Psoas muscle (tissue), 8 donors: Measurements from ENCODE around the gene PRKD3. TPM values are rescaled to one million over a fixed set of nuclear protein-coding genes. Genes with fewer than 3 reads are reported as not detected.

Source experiments
- ATAC-seq, 4 donors: fragments of 200-7000 bp; cut with Tn5 transposase; one replicate each; pipeline ENCODE4 v1.9.1; 2020; ENCODE audit warnings: moderate library complexity in 3 of 4, mild to moderate bottlenecking in 2 of 4
- DNase-seq, 2 donors: peaks; one replicate each; pipeline ENCODE4 v3.0.0-alpha.2; 2020
- H3K27ac ChIP-seq: fragments of 200-600 bp; one replicate; pipeline ENCODE4 v1.8.0; 2022
- H3K27me3 ChIP-seq, 3 donors: fragments of 200-600 bp in 1 of 3; one replicate each; pipeline versions ENCODE4 v1.6.1 to v1.8.0; 2013 to 2022; ENCODE audit warnings: low read length in 2 of 3, mild to moderate bottlenecking in 2 of 3, moderate library complexity in 1 of 3; ENCODE audit not compliant: insufficient read depth in 3 of 3
- H3K36me3 ChIP-seq, 2 donors: fragments of 200-600 bp in 1 of 2; one replicate each; pipeline versions ENCODE4 v1.6.1 to v1.8.0; 2013 to 2022; ENCODE audit warnings: low read depth in 1 of 2, mild to moderate bottlenecking in 1 of 2, moderate library complexity in 1 of 2; ENCODE audit not compliant: insufficient read depth in 1 of 2
- H3K4me1 ChIP-seq: fragments of 200-600 bp; one replicate; pipeline ENCODE4 v1.8.0; 2022
- H3K4me3 ChIP-seq: fragments of 200-600 bp; one replicate; pipeline ENCODE4 v1.8.0; 2022; ENCODE audit warnings: mild to moderate bottlenecking
- H3K9me3 ChIP-seq: fragments of 200-600 bp; one replicate; pipeline ENCODE4 v1.8.0; 2022
- CTCF ChIP-seq: fragments of 200-600 bp; IDR thresholded peaks from one replicate; pipeline ENCODE4 v1.8.0; 2022; ENCODE audit warnings: antibody characterized with exemption
- WGBS, 3 donors: extraction: QIAGEN DNeasy Blood & Tissue Kit; methylation state at CpG; one replicate each; pipeline versions ENCODE4 v1.1.6 to v1.1.7; 2013; 5-methylcytosine and 5-hydroxymethylcytosine counted together
- intact Hi-C, 2 donors: fragments of 100-400 bp; cut with DNase I; formaldehyde crosslinking; loops; one replicate each; pipeline versions ENCODE4 v1.11.0 to v1.14.2; 2022
- polyA plus RNA-seq, 3 donors: library from polyadenylated mRNA; stranded (reverse); fragments of 200-250 nt; gene quantifications; one replicate each; pipeline ENCODE4 v1.2.3, GENCODE V29; 2013
- total RNA-seq, 4 donors: library from RNA; stranded (reverse); fragmentation: NEBNext Ultra II Directional in 2 of 4; extraction: Animal tissue kit (Norgen Biotek cat#: 25700) in 2 of 4; gene quantifications; one replicate each; pipeline versions ENCODE4 v1.2.1 to v1.2.4, GENCODE V29; 2021 to 2023
- donor health status: healthy with polysubstance abuse.
- donor health status: DM: no; HTN: no; CAD: no; lungs with moderate emphysema.
- donor health status: Bipolar disorder and iron deficiency.
- donor health status: healthy.
- donor health status: DM: yes; HTN: yes; CAD: no.
- donor health status: DM: no; HTN: no; CAD: no.
- donor health status: DM: no; HTN: no; CAD: no.
- donor health status: DM: yes; HTN: yes; CAD: no.

The PRKD3 gene
- total and polyA plus RNA-seq, 7 donors, result 5.5 to 21.4 (median 17.1) TPM

GRCh38 chr2:37344453-37345361, 20.1 kb upstream of the PRKD3 start, which contains the start of gene QPCT:
QPCT (plus strand) TSS chr2:37344630; CDS start chr2:37344732, 102 bp downstream.
- TF ChIP-seq CTCF, result no peak
- intact Hi-C loops, result no loop called here
- 4 to 5% (median 5%) methylated on average over 51 to 73 of the region's 73 CpGs for WGBS, 3 donors
- Histone ChIP-seq H3K27ac (peak within 1 kb of the TSS; percentile 43), H3K4me1 (peaks cover 11% of the 10 kb centered on the region), H3K9me3 (no peaks in the 10 kb centered on the region), H3K4me3 (peak within 1 kb of the TSS; percentile 74), H3K27me3 (peaks cover 0 to 3% (median 0%) of the 10 kb centered on the region in 3 donors), H3K36me3 (no peaks in the 10 kb centered on the region)
- peak; percentile 68 to 81 (median 68) for ATAC-seq
- DNase-seq, result peak; percentile 56 to 64

GRCh38 chr2:37343537-37344434, 19.2 kb upstream of the PRKD3 start:
- no peaks in the 10 kb centered on the region for H3K9me3 ChIP-seq
- peaks cover 0 to 3% (median 0%) of the 10 kb centered on the region in 3 donors for H3K27me3 ChIP-seq
- H3K27ac ChIP-seq, result peak overlapping the region; percentile 43
- peak overlapping the region; percentile 74 for H3K4me3 ChIP-seq
- intact Hi-C loops, result no loop called here
- WGBS, 3 donors, result 81 to 84% (median 84%) methylated on average over 7 of the region's 7 CpGs
- TF ChIP-seq CTCF, result peak; percentile 32
- DNase-seq, result no peak
- no peaks in the 10 kb centered on the region for H3K36me3 ChIP-seq
- peaks cover 11% of the 10 kb centered on the region for H3K4me1 ChIP-seq
- ATAC-seq, result peak; percentile 39 to 69 (median 64)

GRCh38 chr2:37342591-37343220, 18.1 kb upstream of the PRKD3 start:
- H3K27me3 ChIP-seq, result peaks cover 0 to 3% (median 0%) of the 10 kb centered on the region in 3 donors
- intact Hi-C loops, result no loop called here
- 62 to 69% (median 64%) methylated on average over 7 of the region's 7 CpGs for WGBS, 3 donors
- ATAC-seq, result no peak
- DNase-seq, result no peak
- H3K27ac ChIP-seq, result no peak overlapping the region
- H3K36me3 ChIP-seq, result no peaks in the 10 kb centered on the region
- peaks cover 11% of the 10 kb centered on the region for H3K4me1 ChIP-seq
- no peak overlapping the region for H3K4me3 ChIP-seq
- no peak for TF ChIP-seq CTCF
- no peaks in the 10 kb centered on the region for H3K9me3 ChIP-seq

- no peaks in the 10 kb centered on the region for H3K9me3 ChIP-seq
- intact Hi-C loops, result no loop called here
- peaks cover 0 to 3% (median 0%) of the 10 kb centered on the region in 3 donors for H3K27me3 ChIP-seq
- 81 to 85% (median 83%) methylated on average over 3 of the region's 3 CpGs for WGBS, 3 donors
- H3K4me3 ChIP-seq, result no peak overlapping the region
- ATAC-seq (no peak), DNase-seq (no peak)
- H3K36me3 ChIP-seq, result no peaks in the 10 kb centered on the region
- H3K27ac ChIP-seq, result no peak overlapping the region
- no peak for TF ChIP-seq CTCF
- peaks cover 11% of the 10 kb centered on the region for H3K4me1 ChIP-seq
Measured at GRCh38 chr2:37340637-37341036, 16.0 kb upstream of the PRKD3 start.
